ENCODE measurements around the gene VPS13D.

Gene VPS13D

GRCh38 chr1:12341667-12342066, 111.8 kb downstream of the VPS13D start:
- no peak for DNase-seq

- no peak for DNase-seq
These were observed 112.7 kb downstream of the VPS13D start for GRCh38 chr1:12342401-12343003.

GRCh38 chr1:12343823-12344487, 114.1 kb downstream of the VPS13D start:
- no peak for DNase-seq

GRCh38 chr1:12344596-12345349, 114.9 kb downstream of the VPS13D start:
- no peak for DNase-seq

- DNase-seq = no peak
These were observed 115.8 kb downstream of the VPS13D start for GRCh38 chr1:12345350-12346217.

- DNase-seq = no peak
These were observed 116.8 kb downstream of the VPS13D start for GRCh38 chr1:12346483-12347151.

GRCh38 chr1:12348113-12348512, 118.3 kb downstream of the VPS13D start:
- DNase-seq = no peak

GRCh38 chr1:12353981-12354380, 124.2 kb downstream of the VPS13D start:
- no peak for DNase-seq

GRCh38 chr1:12356004-12356890, 126.4 kb downstream of the VPS13D start:
- DNase-seq = no peak

- no peak for DNase-seq
These were observed 128.7 kb downstream of the VPS13D start for GRCh38 chr1:12358499-12358898.

- DNase-seq = peak; percentile 11
These were observed 129.7 kb downstream of the VPS13D start for GRCh38 chr1:12359359-12360133.

- no peak for DNase-seq
These were observed 138.8 kb downstream of the VPS13D start for GRCh38 chr1:12368646-12369045.

GRCh38 chr1:12369258-12369657, 139.4 kb downstream of the VPS13D start:
- no peak for DNase-seq

GRCh38 chr1:12370333-12370975, 140.6 kb downstream of the VPS13D start:
- no peak for DNase-seq

- DNase-seq = no peak
These were observed 141.2 kb downstream of the VPS13D start for GRCh38 chr1:12371053-12371452.

- no peak for DNase-seq
These were observed 142.3 kb downstream of the VPS13D start for GRCh38 chr1:12372180-12372579.

- no peak for DNase-seq
These were observed 142.9 kb downstream of the VPS13D start for GRCh38 chr1:12372761-12373160.

- DNase-seq = no peak
These were observed 145.5 kb downstream of the VPS13D start for GRCh38 chr1:12375133-12375829.
